Measurements from ENCODE around the gene VAMP5.
"Not testable (repeated sequence)": the region's sequence is repeated elsewhere in the genome, so short reads cannot be mapped to it uniquely, and the experiment has no call there.

Gene VAMP5

GRCh38 chr2:85584354-85584856 lies at the start of gene VAMP5:
TSS of gene VAMP5 (plus strand) at chr2:85584431. CDS start at chr2:85584491, 60 bp downstream.
- no peak for FAIRE-seq

GRCh38 chr2:85534881-85535280 lies 49.4 kb upstream of the VAMP5 start:
- no peak for FAIRE-seq

GRCh38 chr2:85536479-85536878 lies 47.8 kb upstream of the VAMP5 start:
- FAIRE-seq = no peak

GRCh38 chr2:85537600-85538506 lies 46.4 kb upstream of the VAMP5 start:
- FAIRE-seq = no peak

GRCh38 chr2:85538507-85539360 lies 45.5 kb upstream of the VAMP5 start, which contains the start of gene MAT2A:
TSS of gene MAT2A (plus strand) at chr2:85539168. CDS start at chr2:85539288, 120 bp downstream.
- no peak for FAIRE-seq

GRCh38 chr2:85539361-85540132 lies 44.7 kb upstream of the VAMP5 start:
- FAIRE-seq = no peak

GRCh38 chr2:85540133-85540648 lies 44.0 kb upstream of the VAMP5 start:
- no peak for FAIRE-seq

GRCh38 chr2:85541262-85541661 lies 43.0 kb upstream of the VAMP5 start:
- FAIRE-seq = no peak

GRCh38 chr2:85541753-85542457 lies 42.3 kb upstream of the VAMP5 start:
- FAIRE-seq = no peak

- FAIRE-seq = no peak
Observed at GRCh38 chr2:85542777-85543176, 41.5 kb upstream of the VAMP5 start.

GRCh38 chr2:85544254-85544691 lies 40.0 kb upstream of the VAMP5 start:
- FAIRE-seq = not testable (repeated sequence)

- not testable (repeated sequence) for FAIRE-seq
Observed at GRCh38 chr2:85544915-85545779, 39.1 kb upstream of the VAMP5 start.

GRCh38 chr2:85545780-85546240 lies 38.4 kb upstream of the VAMP5 start:
- FAIRE-seq = no peak

GRCh38 chr2:85547089-85547858 lies 37.0 kb upstream of the VAMP5 start:
- FAIRE-seq = no peak

GRCh38 chr2:85547859-85548607 lies 36.2 kb upstream of the VAMP5 start:
- FAIRE-seq = no peak

GRCh38 chr2:85548608-85548900 lies 35.7 kb upstream of the VAMP5 start:
- FAIRE-seq = no peak

- no peak for FAIRE-seq
Observed at GRCh38 chr2:85549095-85549494, 35.1 kb upstream of the VAMP5 start.

GRCh38 chr2:85549826-85550225 lies 34.4 kb upstream of the VAMP5 start:
- no peak for FAIRE-seq

- FAIRE-seq = no peak
Observed at GRCh38 chr2:85550486-85550885, 33.7 kb upstream of the VAMP5 start.

All from endometrium (tissue), 2 donors.